NCI-H1694 treated with DMSO at 0.1 percent for 48 hours (cell line): ENCODE measurements around the gene ADI1.
"Not testable (repeated sequence)": the region's sequence is repeated elsewhere in the genome, so short reads cannot be mapped to it uniquely, and the experiment has no call there.

Experiments used
- DNase-seq: peaks from one replicate; lab custom pipeline; 2025; lab: John Stamatoyannopoulos, UW

ADI1 gene

DNA sequence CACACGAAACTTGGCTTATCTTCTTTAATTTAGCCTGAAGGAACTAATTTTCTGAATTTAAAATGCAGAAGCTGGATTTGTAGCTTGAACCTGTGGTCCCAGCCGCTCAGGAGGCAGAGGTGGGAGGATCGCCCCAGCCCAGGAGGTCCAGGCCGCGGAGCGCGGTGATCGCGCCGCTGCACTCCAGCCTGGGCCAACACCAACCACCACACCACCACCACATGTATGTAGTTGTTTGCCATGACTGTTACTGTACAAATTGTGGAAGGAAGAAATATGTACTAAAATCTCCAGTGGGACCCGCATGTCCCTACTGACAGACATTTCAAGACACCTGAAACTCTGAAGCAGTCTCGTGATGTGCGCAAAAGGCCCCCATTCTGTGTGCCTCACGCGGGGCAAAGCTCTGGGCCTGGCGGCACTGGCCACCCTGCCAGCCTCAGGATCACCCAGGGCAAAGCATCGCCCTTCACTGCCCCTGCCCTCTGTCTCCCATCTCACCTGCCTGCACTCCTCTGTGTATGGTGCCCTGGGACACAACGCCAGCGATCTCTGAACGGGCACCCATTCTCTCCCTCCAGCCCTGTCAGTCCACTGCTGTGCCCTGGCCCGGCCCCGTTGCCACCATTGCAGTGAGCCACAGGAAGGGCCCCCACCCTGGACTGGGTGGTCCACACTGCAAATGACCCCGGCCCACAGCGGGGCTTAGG lies 10.1 kb upstream of the ADI1 start:
- DNase-seq = no peak

GRCh38 chr2:3527886-3528785 lies 8.8 kb upstream of the ADI1 start:
- DNase-seq = no peak

- DNase-seq = no peak
Observed at GRCh38 chr2:3526871-3527270, 7.5 kb upstream of the ADI1 start.

DNA sequence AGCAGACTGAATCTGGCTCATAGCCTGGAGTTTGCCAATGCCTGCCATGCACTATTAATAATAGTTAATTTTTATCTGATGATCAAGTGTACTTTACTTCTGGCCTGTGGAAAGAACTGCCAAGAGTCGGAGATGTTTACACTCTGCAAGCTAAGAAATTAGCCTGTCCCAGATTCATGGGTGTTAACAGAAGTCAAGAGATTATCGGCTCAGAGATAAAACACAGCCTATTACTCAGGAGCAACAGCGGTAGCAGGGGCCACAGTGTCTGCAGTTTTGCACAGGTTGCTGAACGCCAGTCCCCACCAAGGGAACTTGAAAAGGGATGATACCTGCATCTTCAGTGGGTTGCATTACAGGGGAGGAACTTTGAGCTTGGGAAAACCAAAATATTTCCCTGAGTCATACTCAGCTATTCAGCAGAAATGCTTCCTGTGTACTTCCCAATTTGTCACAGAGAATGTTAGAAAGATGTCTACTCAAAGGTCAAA lies 4.3 kb upstream of the ADI1 start:
- DNase-seq = no peak

GRCh38 chr2:3522961-3523421 lies 3.7 kb upstream of the ADI1 start:
- no peak for DNase-seq

DNA sequence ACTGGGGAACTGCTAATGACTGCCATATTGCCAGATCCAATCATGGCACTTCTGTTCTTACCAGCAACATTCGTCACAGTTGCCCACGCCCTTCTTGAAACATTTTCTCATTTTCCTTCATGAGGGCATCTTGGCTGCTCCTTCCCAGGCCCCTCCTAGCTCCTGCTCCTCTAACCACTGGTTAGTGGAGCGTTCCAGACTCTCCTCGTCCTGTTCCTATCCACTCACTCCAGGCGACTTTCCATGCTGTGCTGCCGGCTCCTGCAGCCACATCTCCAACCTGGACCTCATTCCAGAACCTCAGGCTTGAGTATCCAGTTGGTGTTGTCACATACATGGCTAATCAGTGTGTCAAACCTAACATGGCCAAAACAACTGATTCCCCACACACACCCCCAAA lies 1.3 kb upstream of the ADI1 start:
- no peak for DNase-seq

DNA sequence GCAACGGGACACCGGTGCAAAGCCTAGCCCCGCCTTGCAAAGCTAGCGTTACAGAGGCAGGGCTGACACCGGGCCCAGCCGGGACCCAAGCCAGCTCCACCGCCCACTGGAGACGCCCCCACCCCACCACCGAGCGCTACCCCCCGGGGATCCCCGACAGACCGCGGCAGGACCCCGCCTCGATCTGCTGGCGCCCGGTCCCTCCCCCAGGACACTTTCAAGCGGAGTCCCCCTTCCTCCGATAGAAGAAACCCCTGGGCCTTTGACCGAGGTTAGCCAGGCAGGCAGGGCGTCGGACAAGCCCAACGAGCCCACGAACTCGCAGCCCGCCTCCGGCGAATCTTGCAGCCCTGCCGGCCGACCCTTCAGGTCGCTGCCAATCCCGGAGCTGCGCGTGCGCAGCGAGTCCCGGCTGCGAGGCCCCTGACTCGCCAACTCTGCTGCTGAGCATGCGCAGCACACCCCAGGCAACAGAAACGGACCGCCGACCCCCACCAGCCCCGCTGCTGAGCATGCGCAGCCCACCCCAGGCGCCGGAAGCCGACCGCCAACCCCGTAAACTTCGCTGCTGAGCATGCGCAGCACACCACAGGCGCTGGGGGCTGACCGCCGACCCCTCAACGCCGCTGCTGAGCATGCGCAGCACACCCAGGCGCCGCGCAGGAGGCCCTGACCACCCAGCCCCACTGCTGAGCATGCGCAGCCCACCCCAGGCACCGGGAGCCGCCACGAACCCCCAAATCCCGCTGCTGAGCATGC lies 656 bp downstream of the ADI1 start:
- DNase-seq = peak; percentile 99

GRCh38 chr2:3517948-3518495 lies 1.3 kb downstream of the ADI1 start:
- DNase-seq = no peak

GRCh38 chr2:3516831-3517230 lies 2.5 kb downstream of the ADI1 start:
- DNase-seq = no peak

GRCh38 chr2:3515438-3515837 lies 3.9 kb downstream of the ADI1 start:
- DNase-seq = not testable (repeated sequence)

- DNase-seq = no peak
Observed at GRCh38 chr2:3513026-3513810, 6.1 kb downstream of the ADI1 start.

DNA sequence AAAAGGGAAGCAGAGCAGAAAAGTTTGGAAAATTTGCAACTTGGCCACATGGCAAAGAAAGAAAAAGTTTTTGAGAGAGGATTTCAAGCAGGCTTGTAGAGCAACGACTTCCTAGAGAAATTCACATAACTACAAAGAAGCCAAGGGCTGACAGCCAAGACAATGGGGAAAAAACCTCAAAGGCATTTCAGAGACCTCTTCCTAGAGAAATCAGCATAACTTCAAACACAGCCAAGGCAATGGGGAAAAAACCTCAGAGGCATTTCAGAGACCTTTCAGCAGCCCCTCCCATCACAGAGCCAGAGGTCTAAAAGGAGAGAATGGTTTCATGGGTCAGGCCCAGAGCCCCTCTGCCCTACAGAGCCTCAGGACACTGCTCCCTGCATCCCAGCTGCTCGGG lies 7.2 kb downstream of the ADI1 start:
- no peak for DNase-seq

- no peak for DNase-seq
Observed at GRCh38 chr2:3505771-3506170, 13.6 kb downstream of the ADI1 start.

GRCh38 chr2:3504741-3505140 lies 14.6 kb downstream of the ADI1 start:
- DNase-seq = no peak

DNA sequence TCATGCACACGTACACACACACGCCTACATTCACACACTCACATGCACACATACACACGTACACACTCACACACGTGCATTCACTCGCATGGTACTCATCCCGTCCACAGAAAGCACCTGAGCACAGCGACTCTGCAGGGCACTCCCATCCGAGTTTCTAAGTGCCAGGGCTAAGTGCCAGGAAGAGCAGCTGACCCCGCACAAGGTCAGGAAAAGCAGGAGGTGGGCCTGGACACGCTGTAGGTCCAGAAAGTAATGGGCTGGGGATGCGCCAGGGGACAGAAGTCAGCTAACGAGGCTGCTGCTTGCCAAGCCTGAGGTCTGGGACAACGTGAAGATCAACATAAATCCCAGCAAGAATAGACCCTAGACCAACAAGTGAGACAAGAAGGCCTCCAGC lies 15.8 kb downstream of the ADI1 start:
- DNase-seq = no peak

- DNase-seq = no peak
Observed at GRCh38 chr2:3503046-3503445, 16.3 kb downstream of the ADI1 start.

GRCh38 chr2:3500326-3500899 lies 18.9 kb downstream of the ADI1 start:
- no peak for DNase-seq

DNA sequence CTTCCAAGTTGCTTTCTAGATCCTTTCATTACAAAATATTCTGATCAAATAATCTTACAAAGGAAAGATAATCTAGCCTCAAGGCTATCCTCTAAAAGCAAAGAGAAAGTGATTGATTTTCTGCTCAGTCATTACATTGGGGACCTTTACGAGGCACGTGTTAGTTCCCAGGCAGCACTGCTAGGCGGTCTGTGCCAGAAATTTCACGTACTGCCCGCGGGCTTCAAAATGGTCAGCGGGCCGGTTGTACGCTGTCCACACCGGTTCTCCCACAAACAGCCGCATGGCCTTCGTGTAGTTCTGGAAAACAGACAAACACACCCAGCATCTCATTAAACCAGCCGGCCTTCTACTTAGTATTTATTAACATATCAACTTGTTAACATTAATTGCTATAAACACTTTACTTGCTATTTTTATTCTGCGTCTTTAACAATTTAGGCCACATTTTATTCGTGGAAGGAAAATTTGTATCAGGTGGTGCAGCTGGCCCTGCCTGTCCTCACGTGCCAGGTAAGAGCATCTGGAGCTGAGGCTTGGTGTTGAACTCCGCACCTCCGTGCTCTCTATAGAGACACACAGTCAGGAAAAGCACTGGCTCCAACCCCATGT lies 20.4 kb downstream of the ADI1 start:
- DNase-seq = no peak

DNA sequence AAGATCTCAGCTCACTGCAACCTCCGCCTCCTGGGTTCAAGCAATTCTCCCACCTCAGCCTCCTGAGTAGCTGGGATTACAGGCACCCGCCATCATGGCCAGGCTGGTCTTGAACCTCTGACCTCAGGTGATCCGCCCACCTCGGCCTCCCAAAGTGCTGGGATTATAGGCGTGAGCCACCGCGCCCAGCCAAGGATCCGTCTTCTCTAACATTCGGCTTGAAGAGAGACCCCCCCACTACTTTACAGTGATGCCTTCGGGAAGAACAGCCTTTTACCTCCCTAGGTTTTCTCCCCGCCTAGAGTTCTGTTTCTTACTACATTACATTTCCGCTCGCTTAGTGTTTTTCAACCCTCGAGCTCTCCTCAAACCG lies 22.6 kb downstream of the ADI1 start:
- DNase-seq = not testable (repeated sequence)

- no peak for DNase-seq
Observed at GRCh38 chr2:3494984-3495666, 24.2 kb downstream of the ADI1 start.
